Measurements from ENCODE around the gene LRRC63. TPM values are rescaled to one million over a fixed set of nuclear protein-coding genes. Genes with fewer than 3 reads are reported as not detected.

LRRC63 gene
- total and polyA plus RNA-seq, 9 of the 15 experiments (the other 6 are each of a cell fraction or from before 2014, with no cell fraction given): 0.07 to 0.41 (median 0.24) TPM; not detected in 1

- no peaks in the 10 kb centered on the region for H3K9me3 ChIP-seq (replicated peaks; ENCODE audit: control insufficient read depth, insufficient read depth, low read depth, low read length)
- intact Hi-C loops (cut with micrococcal nuclease): loop anchor here (5.0 kb wide), 1 partner anchor 107 kb away; no protein-coding TSS in a partner anchor
- H3K9me1 ChIP-seq (ENCODE audit: control insufficient read depth, insufficient read depth, low read length): no peaks in the 10 kb centered on the region
- no peaks in the 10 kb centered on the region for H3K27me3 ChIP-seq (ENCODE audit: control insufficient read depth in 2 of 2, insufficient read depth in 2 of 2, low read length in 2 of 2)
- no TSS peak for BruUV-seq (replicated peaks)
- WGBS (ENCODE audit: insufficient coverage, low coverage, missing lambda C conversion rate): 0% methylated on average over 5 of the region's 5 CpGs
- no peak overlapping the region for H2AFZ ChIP-seq (ENCODE audit: low read depth, low read length)
- DNase-seq (ENCODE audit: extremely low read depth in 1 of 4, low spot score in 3 of 4) (peak in 3 of 4 experiments; percentile 21 to 44 (median 26)), FAIRE-seq (no peak), ATAC-seq (peak; percentile 53)
- peak overlapping the region; percentile 70 for H3K4me3 ChIP-seq
- H3K4me2 ChIP-seq (ENCODE audit: insufficient read depth, low read length): peak overlapping the region; percentile 95
- no peaks in the 10 kb centered on the region; the same call in 1 of the 2 replicates for H4K20me1 ChIP-seq (replicated peaks; ENCODE audit: control insufficient read depth, insufficient read depth, low read length)
- H3K27ac ChIP-seq (ENCODE audit: extremely low read depth, low read depth, low read length): peak overlapping the region; percentile 98
- ChIA-PET POLR2A (interaction anchor here (0.6 to 1.0 kb wide), 4 partner anchors 8 to 401 kb away, joined by 3 to 4 read pairs (median 4); no protein-coding TSS in a partner anchor), CTCF (ENCODE audit: low intra/inter-chr PET ratio) (no interaction called here)
- peaks cover 68% of the 10 kb centered on the region for H3K79me2 ChIP-seq (ENCODE audit: control insufficient read depth, insufficient read depth, low read length)
- H3K36me3 ChIP-seq (ENCODE audit: control insufficient read depth, insufficient read depth, low read length): peaks cover 31% of the 10 kb centered on the region; the same call in 1 of the 3 replicates
- in situ Hi-C loops (cut with MboI): no loop called here
- peaks cover 9 to 39% of the 10 kb centered on the region in 2 experiments; a peak in 4 of 5 replicates for H3K4me1 ChIP-seq (replicated peaks in 1 of 2; ENCODE audit: control insufficient read depth in 2 of 2, insufficient read depth in 2 of 2, low read length in 2 of 2)
- peak overlapping the region; percentile 85 to 89; a peak in 3 of 4 replicates for H3K9ac ChIP-seq (ENCODE audit: insufficient read depth in 1 of 2, low read depth in 2 of 2, low read length in 2 of 2)
- TF ChIP-seq VEZF1 (CRISPR knock-in tag; IDR thresholded peaks at IDR 0.05) (peak; percentile 44; the same call in 1 of the 2 replicates), TFAP4 (CRISPR knock-in tag; IDR thresholded peaks at IDR 0.05; ENCODE audit: borderline replicate concordance) (no peak), SIX5 (IDR thresholded peaks at IDR 0.05; ENCODE audit: borderline replicate concordance in 1 of 2, insufficient read depth in 1 of 2, low read depth in 1 of 2, low read length in 2 of 2) (no peak), NELFE (IDR thresholded peaks at IDR 0.05; ENCODE audit: insufficient read depth, insufficient read length) (no peak), ZFP30 (CRISPR knock-in tag; IDR thresholded peaks at IDR 0.05; ENCODE audit: borderline replicate concordance) (no peak), ZNF277 (CRISPR knock-in tag; IDR thresholded peaks at IDR 0.05; ENCODE audit: borderline replicate concordance) (no peak), TEAD2 (tag; IDR thresholded peaks at IDR 0.05) (no peak), THRAP3 (IDR thresholded peaks at IDR 0.05; ENCODE audit: borderline replicate concordance) (no peak), DACH1 (IDR thresholded peaks at IDR 0.05; ENCODE audit: partially characterized antibody) (peak; percentile 31), RBM34 (IDR thresholded peaks at IDR 0.05; ENCODE audit: borderline replicate concordance, insufficient read depth, low read length) (no peak), NR2C2 (CRISPR knock-in tag; IDR thresholded peaks at IDR 0.05) (no peak), NR2C2 (tag; IDR thresholded peaks at IDR 0.05) (peak; percentile 13; the same call in 1 of the 2 replicates), POLR2A (conservative IDR thresholded peaks at IDR 0.05) (no peak; the same call in 1 of the 2 replicates)
Measured at GRCh38 chr13:46179969-46180763, 31.6 kb upstream of the LRRC63 start.

All from K562 (cell line).